A549 (cell line): ENCODE results near the gene DOCK9.

ENCODE experiments used
- BHLHE40 ChIP-seq: IDR thresholded peaks from 2 replicates; pipeline ENCODE4 v1.6.1; 2012; ENCODE audit warnings: low read depth, low read length, inconsistent platforms
- CTCF ChIP-seq: fragments of >200 bp; sonication (Bioruptor Twin); formaldehyde crosslinking; IDR thresholded peaks from 3 replicates; pipeline ENCODE4 v1.5.1; 2016
- POLR2A ChIP-seq: IDR thresholded peaks from 2 replicates; pipeline ENCODE4 v1.6.1; 2012; ENCODE audit warnings: mild to moderate bottlenecking, low read length
- USF2 ChIP-seq: fragments of 450-650 bp; IDR thresholded peaks from 2 replicates; pipeline ENCODE4 v1.6.1; 2014; ENCODE audit warnings: antibody characterized with exemption

- TF ChIP-seq CTCF (no peak), USF2 (no peak), BHLHE40 (no peak), POLR2A (no peak)
Observed at GRCh38 chr13:98802559-98802958, 175.3 kb downstream of the DOCK9 start.
